ENCODE results near the gene CEP95.

- TF ChIP-seq CTCF (IDR thresholded peaks at IDR 0.05) (no peak), POLR2A (IDR thresholded peaks at IDR 0.05) (no peak)
Observed at GRCh38 chr17:64470625-64471024, 36.2 kb upstream of the CEP95 start.

Data from thyroid gland (tissue), 4 donors.